GM19397 (cell line): ENCODE results near the gene RPS19.
"Not testable (repeated sequence)": the region's sequence is repeated elsewhere in the genome, so short reads cannot be mapped to it uniquely, and the experiment has no call there.

Experiments used
- ATAC-seq: cut with Tn5 transposase; IDR thresholded peaks from one replicate; pipeline ENCODE4 v1.9.1; 2021; ENCODE audit warnings: mild to moderate bottlenecking, moderate library complexity; ENCODE audit not compliant: unreplicated experiment

The RPS19 gene

DNA sequence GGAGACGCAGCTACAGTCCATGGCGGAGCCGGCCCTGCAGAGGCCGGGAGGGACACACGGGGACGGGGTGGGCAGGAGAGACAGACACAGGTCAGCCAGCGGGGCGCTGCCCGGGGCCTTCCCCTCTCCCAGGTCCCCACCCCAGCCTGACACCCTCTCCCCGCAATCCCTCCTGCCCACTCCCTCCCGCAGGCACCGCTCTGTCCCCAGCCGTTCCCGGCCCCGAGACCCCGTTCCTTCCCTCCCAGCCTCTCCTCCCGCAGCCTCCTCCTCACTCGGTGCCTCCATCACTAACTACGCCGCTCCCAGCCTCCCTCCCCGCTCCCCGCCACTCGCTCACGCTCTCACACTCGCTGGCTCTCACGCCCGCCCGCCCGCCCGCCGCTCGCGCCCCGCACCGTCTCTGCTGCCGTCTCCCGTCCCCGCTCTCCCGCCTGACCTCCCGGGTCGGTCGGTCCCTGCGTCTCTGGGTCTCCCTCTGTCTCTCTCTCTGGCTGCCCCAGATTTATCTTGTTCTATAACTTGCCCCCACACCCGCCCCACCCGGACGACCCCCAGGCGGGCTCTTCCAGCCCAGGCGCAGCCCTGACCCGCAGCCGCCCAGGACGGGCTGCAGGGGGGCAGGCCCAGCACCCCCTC is 53.0 kb downstream of the RPS19 start:
- no peak for ATAC-seq

DNA sequence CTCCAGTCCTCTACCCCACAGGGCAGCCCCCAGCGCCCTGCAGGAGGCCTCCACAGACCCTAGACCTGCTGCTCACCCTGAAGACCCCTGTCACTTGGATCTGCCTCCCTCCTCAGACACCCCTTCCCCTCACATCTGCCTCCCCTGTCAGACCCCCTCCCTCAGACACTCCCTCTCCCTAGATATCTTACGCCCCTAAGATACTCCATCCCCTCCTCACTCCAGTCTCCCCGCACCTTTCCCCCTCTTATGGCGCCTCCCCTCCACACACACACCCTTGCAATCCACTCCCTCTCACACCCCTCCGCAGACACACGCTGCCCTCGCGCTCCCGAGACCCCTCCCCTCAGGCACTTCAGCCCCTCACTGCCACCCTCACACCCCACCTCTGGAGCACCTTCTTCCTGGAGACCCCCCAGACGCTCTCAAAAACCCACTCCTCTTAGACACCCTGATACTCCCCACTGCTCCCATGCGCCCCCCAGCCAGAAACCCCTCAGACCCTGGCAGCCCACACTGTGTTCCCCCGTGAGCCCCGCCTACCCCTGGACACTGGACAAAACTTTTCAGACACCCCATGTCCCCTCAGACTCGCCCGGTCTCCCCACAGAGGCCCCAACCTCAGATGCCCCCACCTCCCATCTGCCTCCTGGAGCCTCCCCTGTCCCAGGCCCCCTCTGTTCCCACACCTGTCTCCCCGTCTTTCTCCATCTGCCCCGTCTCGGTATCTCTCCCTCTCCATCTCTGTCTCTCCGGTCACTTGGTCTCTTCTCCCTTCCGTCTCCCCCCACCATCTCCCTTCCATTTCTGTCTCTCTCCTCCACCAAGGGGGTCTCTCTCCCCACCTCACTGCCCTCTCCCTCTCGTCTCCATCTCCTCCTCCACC is 53.7 kb downstream of the RPS19 start:
- ATAC-seq, result no peak

DNA sequence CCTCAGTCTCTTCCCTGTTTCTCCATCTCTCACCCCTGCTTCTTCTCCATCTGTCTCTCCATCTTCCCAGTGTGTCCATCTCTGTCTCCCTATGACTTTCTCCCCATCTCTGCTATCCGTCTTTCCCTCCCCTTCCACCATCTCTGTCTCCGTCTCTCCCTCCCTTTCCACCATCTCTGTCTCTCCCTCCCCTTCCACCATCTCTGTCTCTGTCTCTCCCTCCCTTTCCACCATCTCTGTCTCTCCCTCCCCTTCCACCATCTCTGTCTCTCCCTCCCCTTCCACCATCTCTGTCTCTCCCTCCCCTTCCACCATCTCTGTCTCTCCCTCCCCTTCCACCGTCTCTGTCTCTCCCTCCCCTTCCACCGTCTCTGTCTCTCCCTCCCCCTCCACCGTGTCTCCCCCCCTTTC is 54.4 kb downstream of the RPS19 start:
- not testable (repeated sequence) for ATAC-seq

DNA sequence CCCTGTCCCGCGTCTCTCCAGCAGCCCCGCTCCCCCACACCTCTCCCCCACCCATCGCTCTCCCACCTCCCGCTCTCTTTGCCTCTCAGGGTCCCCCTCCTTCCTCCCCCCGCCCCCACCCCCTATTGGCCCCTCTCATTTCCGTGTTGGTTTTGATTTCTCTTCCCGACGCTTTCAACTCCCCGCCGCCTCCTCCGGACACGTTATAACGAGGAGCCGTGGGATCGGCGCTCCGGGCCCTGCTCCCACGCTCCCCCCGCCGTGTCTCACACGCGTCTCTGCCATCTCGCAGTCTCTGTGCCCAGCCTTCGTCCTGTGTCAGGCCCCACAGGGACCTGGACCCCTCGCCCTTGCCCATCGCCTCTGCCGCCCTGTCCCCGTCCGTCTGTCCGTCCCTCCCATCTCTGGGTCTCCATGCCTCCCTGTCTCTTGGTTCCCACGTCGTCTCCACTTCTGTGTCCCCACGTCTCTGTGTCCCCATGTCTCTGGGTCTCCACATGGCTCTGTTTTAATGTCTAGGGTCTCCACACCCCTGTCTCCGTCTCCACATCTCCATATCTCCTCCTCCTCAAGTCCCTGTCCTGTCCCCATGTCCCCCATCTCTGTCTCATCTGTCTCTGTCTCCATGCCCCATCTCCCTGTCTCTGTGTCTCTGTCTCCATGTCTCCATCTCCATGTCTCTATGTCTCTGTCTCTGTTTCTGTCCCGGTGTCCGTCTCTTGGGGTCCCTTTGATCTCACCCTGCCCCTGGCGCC is 55.1 kb downstream of the RPS19 start:
- ATAC-seq, result no peak

DNA sequence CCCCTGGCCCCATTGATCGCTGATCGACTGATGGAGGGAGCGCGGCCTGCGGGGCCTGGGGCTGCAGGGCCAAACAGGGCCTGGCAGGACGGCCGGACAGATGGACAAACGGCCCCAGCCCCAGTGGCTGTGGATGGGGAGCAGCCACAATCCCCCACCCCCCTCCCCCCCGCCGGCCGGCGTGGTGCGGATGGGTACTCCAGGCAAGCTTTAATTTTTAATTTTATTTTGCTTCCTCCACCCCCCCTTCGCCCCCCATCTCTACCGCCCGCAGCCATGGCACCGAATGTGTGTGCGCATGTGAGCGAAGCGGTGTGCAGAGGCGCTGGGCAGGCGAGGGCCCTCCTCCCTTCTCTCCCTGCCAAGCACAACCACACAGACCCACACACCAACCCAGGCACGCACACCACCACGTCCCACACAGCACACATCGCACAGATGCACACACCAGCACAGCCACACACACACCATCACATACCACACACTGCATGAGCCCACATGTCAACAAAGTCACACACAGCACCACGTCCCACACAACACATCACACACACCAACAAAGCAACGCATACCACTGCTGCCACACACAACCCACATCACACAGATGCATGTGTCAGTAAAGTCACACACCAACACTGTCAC is 55.8 kb downstream of the RPS19 start:
- ATAC-seq, result no peak

DNA sequence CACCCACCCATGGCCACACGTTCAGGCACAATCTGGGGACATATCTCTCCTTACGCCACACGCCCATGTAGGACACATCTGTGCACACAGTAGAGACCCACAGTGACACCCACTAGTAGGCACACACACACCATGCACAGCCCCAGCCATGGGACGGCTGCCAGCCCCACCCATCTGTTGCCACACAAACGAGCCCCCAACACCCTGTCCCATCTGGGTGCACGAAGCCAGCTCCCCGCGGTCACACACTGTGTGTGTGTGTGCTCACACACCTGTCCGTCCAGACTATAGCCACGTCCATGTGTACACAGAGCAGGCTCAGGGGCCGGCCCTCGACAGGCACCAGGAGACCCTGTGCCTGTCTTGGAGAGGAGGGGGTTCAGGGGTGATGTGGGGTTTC is 57.6 kb downstream of the RPS19 start:
- no peak for ATAC-seq

DNA sequence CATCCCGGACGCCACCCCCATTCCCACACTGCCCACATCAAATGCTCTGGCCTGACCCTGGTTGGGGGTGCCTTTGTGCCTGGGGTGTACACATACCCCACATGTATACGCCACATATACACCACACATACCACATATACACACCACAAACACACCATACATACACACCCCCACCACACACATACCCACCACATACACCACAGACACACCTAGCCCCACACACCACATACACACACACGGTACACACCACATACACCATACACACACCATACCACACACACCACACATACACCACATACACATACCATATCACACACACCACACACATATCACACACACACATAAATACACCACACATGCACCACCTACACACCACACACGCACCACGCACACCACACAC is 58.0 kb downstream of the RPS19 start:
- ATAC-seq, result no peak

DNA sequence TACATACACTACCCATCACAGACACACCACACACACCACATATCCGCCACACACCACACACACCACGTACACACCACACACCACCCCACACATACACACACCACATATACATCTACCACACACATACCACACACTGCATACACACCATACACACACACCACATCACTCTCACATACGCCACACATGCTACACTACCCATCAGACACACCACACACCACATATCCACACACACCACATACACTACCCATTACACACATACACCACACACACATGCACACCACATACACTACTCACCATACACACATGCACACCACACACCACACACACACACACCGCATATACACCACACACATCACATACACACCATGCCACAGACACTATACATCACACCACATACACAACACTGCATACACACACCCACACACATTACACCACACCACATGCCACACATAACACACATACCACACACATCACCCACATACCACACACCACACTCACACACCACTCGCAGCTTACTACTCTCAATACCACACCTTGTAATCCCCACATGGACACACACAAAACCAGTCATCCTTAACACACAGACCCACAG is 58.7 kb downstream of the RPS19 start:
- ATAC-seq, result no peak

DNA sequence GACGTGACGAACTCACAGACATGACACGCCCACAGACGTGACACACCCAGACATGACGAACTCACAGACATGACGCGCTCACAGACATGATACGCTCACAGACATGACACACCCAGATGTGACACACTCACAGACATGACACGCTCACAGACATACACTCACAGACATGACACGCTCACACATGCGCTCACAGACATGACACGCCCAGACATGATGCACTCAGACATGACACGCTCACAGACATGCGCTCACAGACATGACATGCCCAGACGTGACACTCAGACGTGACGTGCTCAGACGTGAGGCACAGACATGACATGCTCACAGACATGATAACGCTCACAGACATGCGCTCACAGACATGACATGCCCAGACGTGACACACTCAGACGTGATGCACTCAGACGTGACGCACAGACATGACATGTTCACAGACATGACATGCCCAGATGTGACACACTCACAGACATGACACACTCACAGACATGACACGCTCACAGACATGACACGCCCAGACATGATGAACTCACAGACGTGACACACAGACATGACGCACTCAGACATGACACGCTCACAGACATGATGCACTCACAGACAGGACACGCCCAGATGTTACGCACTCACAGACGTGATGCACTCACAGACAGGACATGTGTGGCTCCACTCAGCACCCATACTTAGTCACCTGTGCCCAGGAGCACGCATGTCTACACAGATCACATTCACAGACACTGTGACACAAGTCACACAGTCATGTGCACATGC is 60.1 kb downstream of the RPS19 start:
- ATAC-seq, result no peak

DNA sequence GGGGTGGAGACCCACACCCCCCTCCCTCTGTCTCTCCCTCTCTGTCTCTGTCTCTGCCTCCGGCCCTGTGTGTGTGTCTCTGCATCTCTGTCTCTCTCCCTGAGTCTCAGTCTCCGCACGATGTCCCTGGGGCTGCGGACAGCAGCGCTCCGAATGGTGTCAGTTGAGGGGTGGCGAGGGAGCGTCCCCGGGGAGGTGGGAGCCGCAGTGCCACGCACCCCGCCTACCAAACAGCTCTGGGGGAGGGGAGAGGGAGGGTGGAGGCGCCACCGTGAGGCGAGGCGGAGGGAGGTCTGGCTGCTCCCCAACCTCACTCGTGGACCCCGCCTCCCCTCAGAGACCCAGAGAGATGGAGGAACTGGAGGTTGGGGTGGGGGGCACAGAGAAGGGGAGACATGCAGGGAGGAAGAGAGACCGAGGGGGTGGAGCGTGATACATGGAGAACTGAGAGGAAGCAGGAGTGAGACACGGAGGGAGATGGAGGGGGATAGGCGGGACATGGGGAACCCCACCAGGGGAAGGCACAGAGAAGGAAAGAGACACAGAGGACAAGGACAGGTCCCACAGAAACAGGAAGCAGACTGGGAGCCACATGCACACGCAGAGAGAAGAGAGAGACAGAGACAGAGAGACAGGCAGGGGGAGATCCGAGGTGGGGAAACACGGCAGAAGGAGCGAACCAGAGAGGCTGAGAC is 61.0 kb downstream of the RPS19 start:
- no peak for ATAC-seq

DNA sequence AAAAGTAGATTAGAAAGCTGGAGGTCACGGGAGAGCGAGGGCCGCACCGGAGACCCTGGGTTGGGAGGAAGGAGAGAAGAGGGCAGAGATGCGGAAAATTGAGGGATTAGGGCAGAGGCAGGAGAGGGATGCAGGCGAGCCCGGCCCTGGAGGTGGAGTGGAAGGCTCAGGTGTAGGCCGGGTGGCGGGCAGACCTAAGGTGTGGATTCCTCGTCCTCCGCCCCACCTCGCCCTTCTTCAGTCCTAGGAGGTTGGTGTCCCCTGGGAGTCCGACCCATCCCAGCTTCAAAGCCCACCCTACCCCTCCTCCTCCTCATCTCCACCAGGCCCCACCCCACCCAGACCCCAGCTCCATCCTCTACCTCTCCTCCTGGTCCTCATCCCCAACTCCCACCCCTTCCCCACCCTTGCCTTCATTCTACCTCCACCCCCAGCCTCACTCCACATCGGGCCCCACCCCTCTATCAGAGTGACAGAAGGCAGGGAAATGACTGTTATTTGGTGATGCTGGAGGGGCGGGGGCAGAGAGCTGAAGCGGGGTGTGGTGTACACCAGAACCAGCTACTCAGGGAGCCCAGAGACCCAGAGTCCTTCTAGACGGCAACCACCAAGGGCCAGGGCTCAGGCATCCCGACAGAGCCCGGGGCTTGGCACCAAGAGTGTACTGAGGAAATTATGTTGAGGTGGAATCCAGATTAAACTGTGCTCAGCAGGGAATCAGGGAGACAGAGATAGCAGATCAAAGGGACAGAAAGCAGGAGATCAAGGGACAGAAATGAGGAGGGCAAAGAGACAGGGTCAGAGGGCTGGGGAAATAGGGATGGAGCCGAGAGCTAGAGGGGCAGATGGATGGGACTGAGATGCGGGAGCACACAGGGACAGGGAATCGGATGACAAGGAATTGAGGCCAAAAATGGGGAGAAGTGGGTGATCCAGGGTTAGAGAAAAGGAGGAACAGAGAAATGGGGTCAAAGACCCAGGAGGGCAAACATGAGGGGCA is 61.8 kb downstream of the RPS19 start:
- no peak for ATAC-seq
